ENCODE data around the gene EPB41L1. TPM values are rescaled to one million over a fixed set of nuclear protein-coding genes. Genes with fewer than 3 reads are reported as not detected.

Gene EPB41L1
- polyA plus RNA-seq, 3 donors = 0.05 TPM; not detected in 2

DNA sequence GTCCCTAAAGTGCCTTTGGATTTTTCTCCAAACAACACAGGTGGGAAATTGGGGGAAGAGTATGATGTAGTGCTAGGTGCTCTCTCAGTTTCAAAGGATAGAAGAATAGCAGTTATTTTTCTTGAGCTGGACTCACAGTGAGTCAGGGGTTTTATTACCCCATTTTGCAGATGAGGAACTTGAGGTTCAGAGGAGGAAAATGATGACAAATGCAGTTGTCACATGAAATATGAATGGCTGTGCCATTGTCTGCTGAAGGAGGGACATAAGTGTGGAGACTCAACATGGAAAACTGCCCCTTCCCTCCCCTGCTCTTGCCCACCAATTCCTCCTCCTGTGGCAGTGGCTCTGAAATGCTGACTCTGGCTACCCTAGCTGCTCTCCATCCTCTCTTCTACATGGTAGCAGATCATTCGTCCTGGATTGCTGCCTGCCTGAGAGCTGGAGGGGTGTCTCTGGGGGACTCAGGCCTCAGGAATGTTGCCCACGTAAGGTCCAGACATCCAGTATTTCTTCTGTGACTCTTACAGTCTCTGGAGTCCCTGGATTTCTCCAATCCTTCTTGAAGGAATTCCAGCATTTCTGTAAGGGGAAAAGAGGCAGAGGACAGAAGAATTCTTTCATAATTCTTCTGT lies 37.6 kb upstream of the EPB41L1 start:
- H3K4me3 ChIP-seq (replicated peaks in 1 of 3; ENCODE audit: low read depth in 2 of 3, low read length in 3 of 3) = no peak overlapping the region
- Mint-ChIP-seq H3K4me1 (peaks cover 35% of the 10 kb centered on the region), H3K9me3 (peaks cover 0 to 4% (median 0%) of the 10 kb centered on the region in 7 donors), H3K36me3 (no peaks in the 10 kb centered on the region), H3K27me3 (ENCODE audit: low read depth in 3 of 3) (peaks cover under 1 to 8% (median 5%) of the 10 kb centered on the region in 3 donors), H3K27ac (no peak overlapping the region), H3K4me3 (no peak overlapping the region)
- H3K9ac ChIP-seq (ENCODE audit: insufficient read depth, low read length, poor library complexity, severe bottlenecking) = no peak overlapping the region
- no peaks in the 10 kb centered on the region for H3K27me3 ChIP-seq (ENCODE audit: control insufficient read depth in 2 of 2, insufficient read depth in 2 of 2, low read length in 2 of 2)
- no peak for TF ChIP-seq CTCF (IDR thresholded peaks at IDR 0.05)
- H3K4me1 ChIP-seq (ENCODE audit: control insufficient read depth in 1 of 2, insufficient read depth in 2 of 2, low read length in 2 of 2) = peaks cover 22 to 24% of the 10 kb centered on the region in 2 donors
- WGBS (ENCODE audit: insufficient coverage) = 92% methylated on average over 2 of the region's 2 CpGs
- intact Hi-C loops (cut with micrococcal nuclease) = no loop called here
- H3K36me3 ChIP-seq (replicated peaks in 1 of 2; ENCODE audit: control insufficient read depth in 1 of 2, insufficient read depth in 2 of 2, low read length in 2 of 2) = no peaks in the 10 kb centered on the region
- H2AFZ ChIP-seq (ENCODE audit: insufficient read depth, low read depth, low read length, poor library complexity, severe bottlenecking) = no peak overlapping the region
- H3K79me2 ChIP-seq (ENCODE audit: insufficient read depth, low read length) = no peaks in the 10 kb centered on the region
- H4K20me1 ChIP-seq (ENCODE audit: insufficient read depth, low read length) = no peaks in the 10 kb centered on the region
- no peak overlapping the region for H3K27ac ChIP-seq (ENCODE audit: low read depth in 1 of 2, low read length in 2 of 2)
- no peak overlapping the region for H3K4me2 ChIP-seq (replicated peaks; ENCODE audit: extremely low read depth, low read length, poor library complexity, severe bottlenecking)
- H3K9me3 ChIP-seq (replicated peaks in 1 of 2; ENCODE audit: control insufficient read depth in 1 of 2, insufficient read depth in 1 of 2, low read length in 2 of 2) = no peaks in the 10 kb centered on the region
- peak in 2 of 3 donors; percentile 34 to 62 for DNase-seq

- no peaks in the 10 kb centered on the region for H4K20me1 ChIP-seq (ENCODE audit: insufficient read depth, low read length)
- no peaks in the 10 kb centered on the region for H3K79me2 ChIP-seq (ENCODE audit: insufficient read depth, low read length)
- H2AFZ ChIP-seq (ENCODE audit: insufficient read depth, low read depth, low read length, poor library complexity, severe bottlenecking) = no peak overlapping the region
- H3K9me3 ChIP-seq (replicated peaks in 1 of 2; ENCODE audit: control insufficient read depth in 1 of 2, insufficient read depth in 1 of 2, low read length in 2 of 2) = no peaks in the 10 kb centered on the region
- H3K27me3 ChIP-seq (ENCODE audit: control insufficient read depth in 2 of 2, insufficient read depth in 2 of 2, low read length in 2 of 2) = no peaks in the 10 kb centered on the region
- Mint-ChIP-seq H3K27ac (peak overlapping the region in 1 of 7 donors; percentile 12), H3K4me1 (peaks cover 35% of the 10 kb centered on the region), H3K9me3 (peaks cover 0 to 4% (median 0%) of the 10 kb centered on the region in 7 donors), H3K36me3 (no peaks in the 10 kb centered on the region), H3K27me3 (ENCODE audit: low read depth in 3 of 3) (peaks cover 0 to 10% (median 5%) of the 10 kb centered on the region in 3 donors), H3K4me3 (no peak overlapping the region)
- no peak overlapping the region for H3K4me2 ChIP-seq (replicated peaks; ENCODE audit: extremely low read depth, low read length, poor library complexity, severe bottlenecking)
- intact Hi-C loops (cut with micrococcal nuclease) = no loop called here
- H3K9ac ChIP-seq (ENCODE audit: insufficient read depth, low read length, poor library complexity, severe bottlenecking) = no peak overlapping the region
- no peak overlapping the region for H3K27ac ChIP-seq (ENCODE audit: low read depth in 1 of 2, low read length in 2 of 2)
- H3K4me1 ChIP-seq (ENCODE audit: control insufficient read depth in 1 of 2, insufficient read depth in 2 of 2, low read length in 2 of 2) = peaks cover 22 to 24% of the 10 kb centered on the region in 2 donors
- DNase-seq = peak; percentile 15 to 44 (median 30)
- no peak for TF ChIP-seq CTCF (IDR thresholded peaks at IDR 0.05)
- no peaks in the 10 kb centered on the region for H3K36me3 ChIP-seq (replicated peaks in 1 of 2; ENCODE audit: control insufficient read depth in 1 of 2, insufficient read depth in 2 of 2, low read length in 2 of 2)
- no peak overlapping the region for H3K4me3 ChIP-seq (replicated peaks in 1 of 3; ENCODE audit: low read depth in 2 of 3, low read length in 3 of 3)
Observed at GRCh38 chr20:36117638-36118037, 36.9 kb upstream of the EPB41L1 start.

Measured in CD14-positive monocyte (primary cell).